ENCODE data around the gene GSAP.
"Not testable (repeated sequence)": the region's sequence is repeated elsewhere in the genome, so short reads cannot be mapped to it uniquely, and the experiment has no call there.

GSAP gene

DNA sequence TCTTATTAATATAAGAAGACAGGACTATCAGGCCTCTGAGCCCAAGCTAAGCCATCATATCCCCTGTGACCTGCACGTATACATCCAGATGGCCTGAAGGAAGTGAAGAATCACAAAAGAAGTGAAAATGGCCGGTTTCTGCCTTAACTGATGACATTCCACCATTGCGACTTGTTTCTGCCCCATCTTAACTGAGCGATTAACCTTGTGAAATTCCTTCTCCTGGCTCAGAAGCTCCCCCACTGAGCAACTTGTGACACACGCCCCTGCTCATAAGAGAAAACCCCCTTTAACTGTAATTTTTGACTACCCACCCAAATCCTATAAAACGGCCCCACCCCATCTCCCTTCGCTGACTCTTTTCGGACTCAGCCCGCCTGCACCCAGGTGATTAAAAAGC, 70.7 kb downstream of the GSAP start:
- not testable (repeated sequence) for H3K36me3 Mint-ChIP-seq (ENCODE audit: low read depth); H3K4me3 Mint-ChIP-seq; H3K27me3 Mint-ChIP-seq; H3K27ac Mint-ChIP-seq; H3K9me3 Mint-ChIP-seq
- peaks cover 16% of the 10 kb centered on the region for H3K4me1 Mint-ChIP-seq (ENCODE audit: low read depth)

DNA sequence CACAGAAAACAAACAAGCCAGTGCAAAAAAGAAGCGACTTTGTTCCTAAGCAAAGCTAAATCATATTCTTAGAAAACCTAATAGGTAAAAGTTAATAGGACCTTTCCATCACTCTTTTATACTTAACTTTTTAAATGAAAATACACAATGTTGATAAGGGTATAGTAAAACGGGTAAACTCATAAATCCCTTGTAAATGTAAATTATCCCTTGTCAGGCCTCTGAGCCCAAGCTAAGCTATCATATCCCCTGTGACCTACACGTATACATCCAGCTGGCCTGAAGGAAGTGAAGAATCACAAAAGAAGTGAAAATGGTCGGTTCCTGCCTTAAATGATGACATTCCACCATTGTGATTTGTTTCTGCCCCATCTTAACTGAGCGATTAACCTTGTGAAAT, 76.4 kb downstream of the GSAP start:
- H3K4me3 Mint-ChIP-seq = no peak overlapping the region
- H3K4me1 Mint-ChIP-seq (ENCODE audit: low read depth) = peaks cover 28% of the 10 kb centered on the region
- H3K27me3 Mint-ChIP-seq = no peaks in the 10 kb centered on the region
- no peaks in the 10 kb centered on the region for H3K9me3 Mint-ChIP-seq
- no peak overlapping the region for H3K27ac Mint-ChIP-seq
- no peaks in the 10 kb centered on the region for H3K36me3 Mint-ChIP-seq (ENCODE audit: low read depth)

DNA sequence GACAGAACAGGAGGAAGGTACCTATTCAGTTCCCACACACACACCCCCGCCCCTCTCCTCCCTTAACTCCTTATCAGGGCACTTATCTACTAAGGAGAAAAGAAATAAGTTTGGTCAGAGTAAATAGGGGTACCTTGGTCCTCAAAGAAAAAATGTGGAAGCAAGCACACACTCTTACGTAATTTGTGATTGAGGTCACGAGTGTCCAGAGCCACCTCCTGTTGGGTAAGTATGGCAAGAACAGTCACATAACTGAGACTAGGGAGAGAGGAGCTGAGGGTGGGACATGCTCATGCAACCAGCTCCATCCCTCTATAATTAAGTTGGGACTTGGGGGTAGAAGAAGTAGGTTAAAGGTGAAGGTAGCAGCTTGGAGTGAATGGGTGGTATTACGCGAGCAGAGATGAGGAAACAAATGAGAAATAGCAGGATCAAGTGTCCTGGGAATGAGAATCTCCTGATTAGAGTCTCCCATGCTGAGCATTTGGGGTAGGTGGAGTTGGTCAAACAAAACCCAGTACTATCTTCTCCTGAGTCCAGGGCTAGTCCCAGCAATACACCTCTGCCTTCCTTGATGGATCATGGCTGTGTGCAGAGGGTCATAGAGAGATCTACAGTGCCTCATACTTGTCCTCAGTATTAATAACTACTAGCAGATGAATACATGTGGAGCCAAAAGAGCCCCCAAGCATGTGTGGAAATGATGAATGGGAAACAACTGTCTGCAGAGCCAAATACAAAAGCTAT, 77.1 kb downstream of the GSAP start:
- no peak overlapping the region for H3K27ac Mint-ChIP-seq
- no peaks in the 10 kb centered on the region for H3K9me3 Mint-ChIP-seq
- H3K4me1 Mint-ChIP-seq (ENCODE audit: low read depth) = peaks cover 28% of the 10 kb centered on the region
- H3K36me3 Mint-ChIP-seq (ENCODE audit: low read depth) = no peaks in the 10 kb centered on the region
- H3K4me3 Mint-ChIP-seq = no peak overlapping the region
- no peaks in the 10 kb centered on the region for H3K27me3 Mint-ChIP-seq

DNA sequence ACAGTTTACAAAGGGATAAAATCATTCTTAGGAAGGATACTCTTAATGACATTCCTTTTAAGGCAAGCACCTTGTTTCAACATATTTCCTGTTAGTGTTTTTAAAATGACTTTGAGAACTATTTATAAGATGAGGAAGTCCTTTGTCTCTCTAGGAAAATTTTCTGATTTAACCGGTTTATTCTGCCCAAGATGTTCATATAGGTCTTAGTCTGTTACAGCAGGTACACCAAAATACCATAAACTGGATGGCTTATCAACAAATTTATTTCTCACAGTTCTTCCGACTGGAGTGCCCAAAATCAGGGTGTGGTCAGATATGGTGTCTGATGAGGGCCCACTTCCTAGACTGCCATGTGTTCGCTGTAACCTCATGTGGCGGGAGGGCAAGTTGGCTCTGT, 77.9 kb downstream of the GSAP start:
- no peaks in the 10 kb centered on the region for H3K9me3 Mint-ChIP-seq
- H3K36me3 Mint-ChIP-seq (ENCODE audit: low read depth) = no peaks in the 10 kb centered on the region
- peaks cover 28% of the 10 kb centered on the region for H3K4me1 Mint-ChIP-seq (ENCODE audit: low read depth)
- peak overlapping the region; percentile 61 for H3K27ac Mint-ChIP-seq
- no peaks in the 10 kb centered on the region for H3K27me3 Mint-ChIP-seq
- H3K4me3 Mint-ChIP-seq = no peak overlapping the region

DNA sequence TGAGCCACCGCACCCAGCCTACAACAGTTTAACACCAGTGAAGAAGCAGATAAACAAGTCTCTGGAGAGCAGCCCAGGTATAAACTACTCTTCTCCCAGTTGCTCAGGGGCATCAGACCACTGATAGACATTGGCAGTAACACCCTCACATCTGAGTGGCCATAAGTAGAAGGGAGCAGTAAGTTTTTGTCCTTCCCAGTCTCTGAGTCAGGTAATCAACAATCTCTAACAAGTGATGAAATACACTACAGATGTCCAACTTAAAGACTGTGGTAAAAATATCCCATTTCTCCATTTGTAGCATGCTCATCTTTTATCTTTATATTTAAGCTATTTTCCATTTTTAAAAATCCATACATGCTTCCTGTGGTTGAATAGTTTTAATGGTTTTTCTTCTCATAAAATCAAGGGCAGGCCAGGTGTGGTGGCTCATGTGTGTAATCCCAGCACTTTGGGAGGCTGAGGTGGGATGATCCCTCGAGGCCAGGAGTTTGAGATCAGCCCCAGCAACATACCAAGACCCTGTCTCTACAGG, 78.6 kb downstream of the GSAP start:
- Mint-ChIP-seq H3K36me3 (ENCODE audit: low read depth) (no peaks in the 10 kb centered on the region), H3K9me3 (no peaks in the 10 kb centered on the region), H3K4me3 (no peak overlapping the region), H3K27me3 (no peaks in the 10 kb centered on the region), H3K4me1 (ENCODE audit: low read depth) (peaks cover 28% of the 10 kb centered on the region), H3K27ac (no peak overlapping the region)

DNA sequence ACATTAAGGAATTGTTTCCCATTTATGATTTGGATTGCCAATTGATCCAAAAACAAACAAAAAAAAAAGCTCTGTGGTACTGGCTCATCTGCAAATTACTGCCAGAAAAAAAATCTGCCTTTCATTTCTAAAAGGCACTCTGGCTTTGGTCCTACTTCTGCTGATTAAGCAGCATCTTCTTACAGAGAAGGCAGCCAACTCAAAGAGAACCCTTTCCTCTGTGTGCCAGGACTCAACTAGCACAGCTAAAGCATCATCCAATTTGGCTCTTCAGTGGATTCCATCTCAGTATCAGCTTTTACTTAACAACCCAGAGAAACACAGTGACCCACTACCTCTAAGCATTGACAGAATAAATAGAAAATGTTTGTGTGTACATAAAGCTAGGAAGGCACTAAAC, 80.6 kb downstream of the GSAP start:
- Mint-ChIP-seq H3K27me3 (no peaks in the 10 kb centered on the region), H3K4me1 (ENCODE audit: low read depth) (peaks cover 44% of the 10 kb centered on the region), H3K27ac (no peak overlapping the region), H3K36me3 (ENCODE audit: low read depth) (no peaks in the 10 kb centered on the region), H3K4me3 (no peak overlapping the region), H3K9me3 (no peaks in the 10 kb centered on the region)

DNA sequence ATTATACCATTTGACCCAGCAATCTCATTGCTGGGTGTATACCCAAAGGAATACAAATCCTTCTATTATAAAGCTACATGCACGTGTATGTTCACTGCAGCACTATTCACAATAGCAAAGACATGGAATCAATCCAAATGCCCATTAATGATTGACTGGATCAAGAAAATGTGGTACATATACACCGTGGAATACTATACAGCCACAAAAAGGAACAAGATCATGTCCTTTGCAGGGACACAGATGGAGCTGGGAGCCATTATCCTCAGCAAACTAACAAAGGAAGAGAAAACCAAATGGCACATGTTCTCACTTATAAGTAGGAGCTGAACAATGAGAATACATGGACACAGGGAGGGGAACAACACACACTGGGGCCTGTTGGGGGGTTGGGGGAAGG, 82.1 kb downstream of the GSAP start:
- not testable (repeated sequence) for H3K9me3 Mint-ChIP-seq; H3K4me3 Mint-ChIP-seq; H3K27me3 Mint-ChIP-seq; H3K27ac Mint-ChIP-seq; H3K36me3 Mint-ChIP-seq (ENCODE audit: low read depth)
- H3K4me1 Mint-ChIP-seq (ENCODE audit: low read depth) = peaks cover 56% of the 10 kb centered on the region

DNA sequence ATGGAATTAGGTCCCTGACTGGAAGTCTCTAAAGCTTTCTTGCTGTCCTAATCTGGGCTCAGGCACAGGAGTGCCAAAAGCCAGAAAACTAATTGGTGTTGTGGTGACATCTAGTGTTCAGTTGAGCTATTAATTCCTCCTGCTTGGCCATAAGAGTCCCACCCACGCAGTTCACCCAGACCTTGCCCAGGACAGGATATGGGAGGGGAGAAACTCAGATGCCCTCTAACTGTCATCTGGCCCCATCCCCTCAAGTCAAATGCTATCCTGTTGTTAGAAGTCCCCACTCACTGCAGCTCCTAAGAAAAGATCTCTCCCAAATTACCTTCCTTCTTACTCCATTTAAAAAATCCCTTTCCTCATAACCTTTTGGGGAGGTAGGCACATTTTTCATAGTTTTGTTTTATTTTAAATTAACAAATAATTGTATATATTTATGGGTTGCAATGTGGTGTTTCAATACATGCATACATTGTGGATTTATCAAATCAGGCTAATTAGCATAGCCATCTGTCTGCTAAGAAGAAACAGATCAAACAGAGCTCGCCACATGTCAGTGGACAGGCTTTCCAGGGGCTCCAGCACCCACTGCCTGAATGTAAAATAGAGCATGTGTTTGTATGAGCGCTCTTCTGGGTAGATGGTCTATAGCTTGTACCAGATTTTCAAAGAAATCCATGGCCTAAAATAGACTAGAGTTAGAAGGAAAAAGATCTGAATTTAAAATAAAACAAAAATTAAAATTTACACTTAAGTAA, 84.0 kb downstream of the GSAP start:
- Mint-ChIP-seq H3K9me3 (no peaks in the 10 kb centered on the region), H3K36me3 (ENCODE audit: low read depth) (no peaks in the 10 kb centered on the region), H3K4me1 (ENCODE audit: low read depth) (peaks cover 59% of the 10 kb centered on the region), H3K4me3 (no peak overlapping the region), H3K27me3 (no peaks in the 10 kb centered on the region), H3K27ac (peak overlapping the region; percentile 53)

DNA sequence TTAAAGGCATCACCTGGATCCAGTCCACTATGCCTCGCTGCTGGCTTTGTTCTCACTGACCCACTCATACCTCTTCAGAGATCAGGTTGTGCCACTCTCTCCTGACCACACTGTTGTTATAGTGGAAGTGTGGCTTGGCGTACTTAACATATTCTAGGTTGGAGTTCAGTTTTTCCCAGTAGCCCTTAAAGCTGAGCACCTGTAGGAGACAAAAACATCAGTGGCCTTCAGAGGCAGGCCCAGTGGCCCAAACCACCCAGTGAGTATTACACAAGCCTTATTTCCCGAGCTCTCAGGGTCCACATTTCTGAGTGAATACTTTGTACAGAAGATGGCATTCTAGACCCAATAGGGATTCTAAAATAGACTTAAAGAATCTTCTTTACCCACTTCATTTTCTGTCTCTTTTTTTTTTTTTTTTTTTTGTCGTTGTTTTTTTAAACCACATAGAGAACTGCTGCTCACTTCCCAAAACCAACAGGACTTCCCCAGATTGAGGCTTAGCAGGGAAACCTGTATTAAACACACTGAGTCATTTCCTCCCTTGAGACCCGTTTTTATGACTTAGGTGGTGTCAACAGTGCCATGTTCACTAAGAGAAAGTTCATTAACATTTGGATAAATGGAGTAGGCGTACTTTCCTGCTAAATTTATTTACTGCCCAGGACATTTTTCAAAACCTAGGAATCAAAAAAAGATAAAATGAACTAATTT, 85.8 kb downstream of the GSAP start:
- peaks cover 62% of the 10 kb centered on the region for H3K4me1 Mint-ChIP-seq (ENCODE audit: low read depth)
- peaks cover 3% of the 10 kb centered on the region for H3K36me3 Mint-ChIP-seq (ENCODE audit: low read depth)
- peak overlapping the region; percentile 74 for H3K4me3 Mint-ChIP-seq
- peak overlapping the region; percentile 88 for H3K27ac Mint-ChIP-seq
- no peaks in the 10 kb centered on the region for H3K27me3 Mint-ChIP-seq
- H3K9me3 Mint-ChIP-seq = no peaks in the 10 kb centered on the region

DNA sequence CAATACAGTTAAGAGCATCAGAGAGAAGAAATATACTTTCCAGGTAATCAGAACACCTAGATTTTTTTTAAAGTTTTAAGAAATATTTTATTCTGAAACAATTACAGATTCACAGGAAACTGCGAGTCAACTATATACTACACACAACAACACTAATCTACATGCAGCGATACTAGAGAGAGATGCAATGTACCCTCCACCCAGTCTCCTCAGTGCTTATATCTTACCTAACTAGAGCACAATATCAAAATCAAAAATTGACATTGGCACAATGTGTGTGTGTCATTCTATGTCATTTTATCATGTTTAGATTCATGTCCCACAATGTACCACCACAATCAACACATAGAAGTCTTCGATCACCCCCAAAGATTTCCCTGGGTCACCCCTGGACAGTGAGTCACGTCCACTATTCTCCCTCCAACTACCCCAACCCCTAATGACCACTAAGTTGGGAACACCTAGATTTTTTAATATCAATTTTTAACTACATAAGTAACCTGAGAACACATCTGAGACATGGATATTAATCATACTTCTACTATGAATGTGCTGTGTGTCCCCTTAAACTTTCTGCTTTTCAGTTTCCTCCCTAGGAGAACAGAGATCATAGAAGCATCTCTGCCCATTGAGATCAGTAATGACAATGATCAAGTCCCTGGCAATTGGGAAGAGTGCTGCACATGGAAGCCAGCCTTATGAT, 86.5 kb downstream of the GSAP start:
- no peaks in the 10 kb centered on the region for H3K27me3 Mint-ChIP-seq
- H3K4me3 Mint-ChIP-seq = peak overlapping the region; percentile 74
- peaks cover 62% of the 10 kb centered on the region for H3K4me1 Mint-ChIP-seq (ENCODE audit: low read depth)
- peaks cover 3% of the 10 kb centered on the region for H3K36me3 Mint-ChIP-seq (ENCODE audit: low read depth)
- H3K27ac Mint-ChIP-seq = peak overlapping the region; percentile 88
- H3K9me3 Mint-ChIP-seq = no peaks in the 10 kb centered on the region

DNA sequence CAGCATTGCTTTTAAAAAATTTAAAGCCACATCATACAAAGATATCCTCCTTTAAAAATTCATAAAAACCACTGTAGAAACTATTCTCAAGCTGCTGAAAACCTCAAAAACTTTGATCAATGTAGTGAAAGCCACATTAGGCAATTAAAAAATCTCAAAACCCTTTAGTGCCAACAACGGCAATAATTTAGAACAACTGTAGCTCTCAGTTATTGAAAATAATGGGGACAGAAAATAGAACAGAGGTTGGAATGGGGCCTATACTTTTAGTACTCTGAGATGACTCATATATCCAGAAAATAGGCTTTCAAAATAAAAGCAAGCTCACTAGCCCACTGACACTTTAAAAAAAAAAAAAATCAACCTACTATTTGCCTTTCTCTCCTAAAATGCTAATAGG, 87.5 kb downstream of the GSAP start:
- peaks cover 3% of the 10 kb centered on the region for H3K36me3 Mint-ChIP-seq (ENCODE audit: low read depth)
- no peaks in the 10 kb centered on the region for H3K27me3 Mint-ChIP-seq
- peaks cover 62% of the 10 kb centered on the region for H3K4me1 Mint-ChIP-seq (ENCODE audit: low read depth)
- peak overlapping the region; percentile 67 for H3K4me3 Mint-ChIP-seq
- H3K27ac Mint-ChIP-seq = peak overlapping the region; percentile 88
- no peaks in the 10 kb centered on the region for H3K9me3 Mint-ChIP-seq

DNA sequence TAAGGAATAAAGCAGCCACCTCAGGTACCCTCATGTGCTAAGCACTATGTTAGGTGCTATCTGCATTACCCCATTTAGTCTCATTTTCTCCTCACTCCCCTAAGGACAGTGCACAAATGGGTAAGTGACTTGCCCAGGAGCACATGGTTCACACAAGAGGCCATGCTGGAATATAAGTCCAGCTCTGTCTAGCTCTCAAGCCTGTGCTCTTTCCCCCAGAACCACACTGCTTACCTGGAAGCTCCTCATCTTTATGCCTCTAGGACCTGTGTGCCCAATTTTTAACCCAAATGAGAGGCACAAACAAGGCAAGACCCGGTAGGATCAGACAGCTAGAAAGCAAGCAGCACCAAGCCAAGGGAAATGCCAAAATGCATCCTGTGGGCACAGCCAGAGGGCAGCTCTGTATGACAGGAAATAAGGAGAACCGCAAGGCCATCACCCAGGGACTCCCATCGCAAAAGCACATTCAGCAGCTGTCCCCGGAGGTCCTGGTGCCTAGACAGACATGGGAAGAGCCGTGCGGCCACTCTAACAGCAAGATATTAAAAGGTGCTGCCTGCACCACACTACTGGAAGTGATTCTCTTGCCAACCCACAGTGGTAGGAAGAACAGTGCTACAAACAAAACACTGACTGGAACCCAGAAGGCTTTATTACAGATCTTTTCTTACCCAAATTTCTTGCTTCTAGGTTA, 88.1 kb downstream of the GSAP start:
- H3K27ac Mint-ChIP-seq = peak overlapping the region; percentile 88
- peaks cover 62% of the 10 kb centered on the region for H3K4me1 Mint-ChIP-seq (ENCODE audit: low read depth)
- no peaks in the 10 kb centered on the region for H3K9me3 Mint-ChIP-seq
- H3K4me3 Mint-ChIP-seq = peak overlapping the region; percentile 67
- H3K36me3 Mint-ChIP-seq (ENCODE audit: low read depth) = peaks cover 3% of the 10 kb centered on the region
- no peaks in the 10 kb centered on the region for H3K27me3 Mint-ChIP-seq

DNA sequence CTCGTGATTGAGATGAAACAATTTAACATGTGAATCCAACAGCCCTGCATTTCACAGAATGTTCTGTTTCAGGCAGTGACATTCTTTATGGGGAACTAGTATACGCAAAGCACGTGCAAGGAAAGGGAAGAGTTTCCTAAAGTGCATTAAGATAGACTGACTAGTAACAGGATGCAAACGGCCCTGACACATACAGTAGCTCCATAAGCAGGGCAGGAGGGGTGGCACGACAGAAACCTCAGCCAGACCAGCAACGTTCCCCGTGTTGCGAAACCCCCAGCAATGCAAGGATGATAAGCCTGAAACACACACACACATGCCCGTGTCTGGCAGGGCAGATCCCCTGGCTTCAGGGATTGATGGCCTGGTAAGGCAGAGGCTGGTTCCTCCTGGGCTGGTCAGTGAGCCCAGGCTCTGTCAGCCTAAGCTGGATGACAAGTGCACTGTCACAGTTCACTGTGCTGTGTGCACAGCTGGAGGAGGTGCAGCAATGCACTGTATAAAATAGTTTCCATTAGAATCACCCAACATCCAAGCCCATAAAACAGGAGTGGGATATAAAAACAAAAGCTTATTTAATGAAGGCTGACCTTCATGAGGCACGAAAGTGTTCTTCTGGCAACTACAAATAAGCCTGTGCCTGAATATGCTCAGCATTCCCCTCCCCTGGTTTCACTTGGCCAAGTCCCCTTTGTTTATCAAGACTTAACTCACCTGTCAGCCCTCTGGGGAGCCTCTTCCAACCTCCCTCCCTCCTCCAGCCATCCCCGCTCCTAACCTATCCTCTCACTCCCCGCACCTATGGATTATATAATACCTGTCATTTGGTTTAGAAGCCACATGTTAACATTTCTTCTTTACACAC, 88.8 kb downstream of the GSAP start:
- Mint-ChIP-seq H3K27ac (peak overlapping the region; percentile 88), H3K27me3 (no peaks in the 10 kb centered on the region), H3K4me3 (peak overlapping the region; percentile 67), H3K9me3 (no peaks in the 10 kb centered on the region), H3K36me3 (ENCODE audit: low read depth) (peaks cover 3% of the 10 kb centered on the region), H3K4me1 (ENCODE audit: low read depth) (peaks cover 62% of the 10 kb centered on the region)

All from stimulated activated naive CD8-positive, alpha-beta T cell treated with anti-CD3 and anti-CD28 coated beads, Interleukin-15, Interleukin-2, amounts not matched to agents 100 ng/mL and 50 ng/mL, for 24 hours (primary cell).